Mammary microvascular endothelial cell (primary cell): ENCODE data around the gene VIPR1. TPM values are rescaled to one million over a fixed set of nuclear protein-coding genes. Genes with fewer than 3 reads are reported as not detected.

ENCODE experiments used
- total RNA-seq: library from RNA; depleted of rRNA; stranded (reverse); fragments of >200 nt; gene quantifications from 2 replicates; pipeline ENCODE4 v1.2.3, GENCODE V29; 2015

Gene VIPR1
- not detected in 2 replicates for total RNA-seq

DNA sequence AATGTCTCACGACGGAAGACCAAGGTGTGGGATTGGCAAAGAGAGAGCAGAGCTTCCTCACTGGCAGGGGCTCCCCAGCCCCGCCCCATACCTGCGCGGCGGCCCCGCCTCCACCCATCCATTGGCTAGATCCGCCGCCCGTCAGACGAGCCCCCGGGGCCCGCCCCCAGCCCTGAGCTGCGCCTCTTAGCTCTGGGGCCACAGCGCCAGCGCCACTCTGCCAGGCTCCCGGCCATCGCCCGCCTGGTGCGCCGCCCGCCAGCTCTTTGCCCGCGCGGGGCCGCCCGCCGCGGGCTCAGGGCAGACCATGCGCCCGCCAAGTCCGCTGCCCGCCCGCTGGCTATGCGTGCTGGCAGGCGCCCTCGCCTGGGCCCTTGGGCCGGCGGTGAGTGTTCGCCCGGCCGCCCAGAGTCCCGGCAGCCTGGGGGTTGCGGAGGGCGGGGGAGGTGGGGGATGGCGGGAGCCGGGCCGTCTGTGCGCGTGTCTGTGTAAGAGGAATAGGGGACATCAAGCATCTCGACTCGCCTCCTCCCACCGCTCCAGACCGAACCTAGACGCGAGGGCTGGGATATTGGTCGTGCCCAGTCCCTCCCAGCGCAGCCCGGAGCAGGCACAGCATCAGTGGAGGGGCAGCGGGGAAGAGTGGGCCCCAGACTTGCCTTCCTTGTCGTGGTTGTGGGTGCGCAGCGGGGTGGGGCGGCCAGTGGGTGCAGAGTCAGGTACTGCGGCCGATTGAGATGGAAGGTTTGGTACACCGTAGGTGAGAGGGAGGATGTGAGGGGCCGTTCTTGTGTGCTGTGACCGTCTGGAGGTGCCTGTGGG lies at the start of gene VIPR1:
TSS of gene VIPR1 (plus strand) at position 215 of the 822 bp plus-strand sequence. CDS start at position 308, 93 bp downstream.

DNA sequence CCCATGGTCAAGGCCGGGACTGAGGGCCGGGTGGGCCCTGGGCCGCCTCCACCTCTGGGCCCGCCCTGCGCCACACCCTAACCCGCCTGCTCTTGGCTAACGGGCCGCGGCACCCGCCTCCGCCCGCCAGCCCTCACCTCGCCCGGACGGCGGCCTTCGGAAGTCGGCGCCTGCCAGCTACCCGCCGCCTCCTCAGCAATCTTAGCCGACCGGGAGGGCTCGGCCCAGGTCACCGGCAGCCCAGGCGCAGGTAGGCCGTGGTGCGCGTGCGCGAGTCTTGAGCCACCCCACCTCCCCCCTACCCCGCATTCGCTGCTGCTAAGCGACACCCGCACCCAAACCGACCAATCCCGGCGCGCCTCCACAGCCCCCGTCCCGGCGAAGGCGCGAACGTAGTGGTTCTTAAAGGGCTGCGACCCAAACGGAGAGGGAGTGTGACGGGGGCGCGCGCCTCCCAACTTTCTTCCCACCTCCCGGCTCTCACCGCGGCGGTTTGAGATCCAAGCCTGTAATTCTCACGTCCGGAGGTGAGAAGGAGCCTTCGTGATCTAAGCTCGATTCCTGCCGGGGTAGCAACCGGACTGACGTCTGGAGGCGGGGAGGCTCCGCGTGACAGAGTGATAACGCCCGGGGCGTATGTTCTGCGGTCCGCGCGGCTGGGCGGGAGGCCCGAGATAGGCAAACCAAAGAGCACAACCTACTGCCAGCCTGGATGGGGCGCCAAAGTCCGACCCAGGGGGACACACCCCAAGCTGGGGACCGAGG lies 79.4 kb downstream of the VIPR1 start, which contains the start of gene SEC22C:
TSS of gene SEC22C (minus strand) at position 259 of the 765 bp plus-strand sequence. CDS start 12,921 bp downstream, outside the sequence.

Other genes with a start within 250 kb of the VIPR1 start
- not detected in 2 replicates for gene CCK, start 236.5 kb upstream of the VIPR1 start, total RNA-seq
- not detected in 2 replicates for gene LYZL4, start 92.0 kb upstream of the VIPR1 start, total RNA-seq
- 85.4 and 110 TPM in 2 replicates for gene SEC22C, start 79.3 kb downstream of the VIPR1 start, total RNA-seq
- gene SS18L2, start 88.2 kb downstream of the VIPR1 start, total RNA-seq, result 26.3 and 34.5 TPM in 2 replicates
- 15.4 and 18.5 TPM in 2 replicates for gene NKTR, start 98.0 kb downstream of the VIPR1 start, total RNA-seq
- gene ZBTB47, start 151.1 kb downstream of the VIPR1 start, total RNA-seq, result 11.6 and 11.7 TPM in 2 replicates
- not detected in 2 replicates for gene KLHL40, start 182.9 kb downstream of the VIPR1 start, total RNA-seq
- gene HHATL, start 200.2 kb downstream of the VIPR1 start, total RNA-seq, result not detected in 2 replicates